Measurements from ENCODE around the gene DOCK4. TPM values are rescaled to one million over a fixed set of nuclear protein-coding genes. Genes with fewer than 3 reads are reported as not detected.

The DOCK4 gene
- total RNA-seq, 1 experiment from 2014 or later, result 3.4 TPM

- no peak for DNase-seq (ENCODE audit: low spot score)
These were observed 153.7 kb downstream of the DOCK4 start for GRCh38 chr7:112052498-112052897.

GRCh38 chr7:112050250-112050881 is 155.8 kb downstream of the DOCK4 start:
- no peak for DNase-seq (ENCODE audit: low spot score)

- no peak for DNase-seq (ENCODE audit: low spot score)
These were observed 156.5 kb downstream of the DOCK4 start for GRCh38 chr7:112049555-112050249.

GRCh38 chr7:112047421-112047820 is 158.8 kb downstream of the DOCK4 start:
- DNase-seq (ENCODE audit: low spot score), result no peak

GRCh38 chr7:112045222-112045621 is 161.0 kb downstream of the DOCK4 start:
- no peak for DNase-seq (ENCODE audit: low spot score)

GRCh38 chr7:112042631-112043030 is 163.6 kb downstream of the DOCK4 start:
- DNase-seq (ENCODE audit: low spot score), result no peak

GRCh38 chr7:112038353-112038752 is 167.8 kb downstream of the DOCK4 start:
- no peak for DNase-seq (ENCODE audit: low spot score)

GRCh38 chr7:112036071-112036470 is 170.1 kb downstream of the DOCK4 start:
- DNase-seq (ENCODE audit: low spot score), result peak; percentile 9

- DNase-seq (ENCODE audit: low spot score), result no peak
These were observed 174.5 kb downstream of the DOCK4 start for GRCh38 chr7:112031689-112032088.

- no peak for DNase-seq (ENCODE audit: low spot score)
These were observed 180.6 kb downstream of the DOCK4 start for GRCh38 chr7:112025556-112025955.

- no peak for DNase-seq (ENCODE audit: low spot score)
These were observed 182.4 kb downstream of the DOCK4 start for GRCh38 chr7:112023786-112024185.

- no peak for DNase-seq (ENCODE audit: low spot score)
These were observed 182.9 kb downstream of the DOCK4 start for GRCh38 chr7:112023282-112023681.

GRCh38 chr7:112022128-112022527 is 184.1 kb downstream of the DOCK4 start:
- peak; percentile 54 for DNase-seq (ENCODE audit: low spot score)

GRCh38 chr7:112021379-112022044 is 184.7 kb downstream of the DOCK4 start:
- no peak for DNase-seq (ENCODE audit: low spot score)

- no peak for DNase-seq (ENCODE audit: low spot score)
These were observed 185.4 kb downstream of the DOCK4 start for GRCh38 chr7:112020800-112021199.

- no peak for DNase-seq (ENCODE audit: low spot score)
These were observed 186.3 kb downstream of the DOCK4 start for GRCh38 chr7:112019932-112020331.

- no peak for DNase-seq (ENCODE audit: low spot score)
These were observed 187.7 kb downstream of the DOCK4 start for GRCh38 chr7:112018305-112019030.

GRCh38 chr7:112015146-112015545 is 191.1 kb downstream of the DOCK4 start:
- DNase-seq (ENCODE audit: low spot score), result no peak

GRCh38 chr7:112014347-112014746 is 191.9 kb downstream of the DOCK4 start:
- no peak for DNase-seq (ENCODE audit: low spot score)

- DNase-seq (ENCODE audit: low spot score), result no peak
These were observed 192.9 kb downstream of the DOCK4 start for GRCh38 chr7:112013274-112013673.

GRCh38 chr7:112012242-112012641 is 194.0 kb downstream of the DOCK4 start:
- no peak for DNase-seq (ENCODE audit: low spot score)

GRCh38 chr7:112010994-112011393 is 195.2 kb downstream of the DOCK4 start:
- no peak for DNase-seq (ENCODE audit: low spot score)
